ENCODE measurements around the gene DUOXA1. TPM values are rescaled to one million over a fixed set of nuclear protein-coding genes. Genes with fewer than 3 reads are reported as not detected.
"Not testable (repeated sequence)": the region's sequence is repeated elsewhere in the genome, so short reads cannot be mapped to it uniquely, and the experiment has no call there.

The DUOXA1 gene
- total and polyA plus RNA-seq, 2 donors = 12.1 to 12.3 TPM

- H3K36me3 ChIP-seq (ENCODE audit: insufficient read depth); H3K4me1 ChIP-seq (ENCODE audit: insufficient read depth); H3K27ac ChIP-seq (ENCODE audit: low read depth); H3K4me3 ChIP-seq (ENCODE audit: low read depth, low read length); DNase-seq (ENCODE audit: extremely low spot score): not testable (repeated sequence)
These were observed 56.1 kb downstream of the DUOXA1 start for GRCh38 chr15:45073602-45074001.

- peak overlapping the region; percentile 38 for H3K27ac ChIP-seq (ENCODE audit: low read depth)
- not testable (repeated sequence) for H3K4me1 ChIP-seq (ENCODE audit: insufficient read depth); DNase-seq (ENCODE audit: extremely low spot score); H3K36me3 ChIP-seq (ENCODE audit: insufficient read depth); H3K4me3 ChIP-seq (ENCODE audit: low read depth, low read length)
- 87% methylated on average over 5 of the region's 6 CpGs for WGBS
These were observed 59.7 kb downstream of the DUOXA1 start for GRCh38 chr15:45069942-45070360.

Other genes starting within 250 kb of the DUOXA1 start
- gene TERB2, start 173.2 kb downstream of the DUOXA1 start, total RNA-seq = not detected
- not detected for gene TERB2, start 173.2 kb downstream of the DUOXA1 start, polyA plus RNA-seq
- 6.8 TPM for gene SORD, start 106.7 kb downstream of the DUOXA1 start, total RNA-seq
- gene SORD, start 106.7 kb downstream of the DUOXA1 start, polyA plus RNA-seq = 11.6 TPM
- 1.5 TPM for gene DUOX2, start 15.7 kb downstream of the DUOXA1 start, total RNA-seq
- gene DUOX2, start 15.7 kb downstream of the DUOXA1 start, polyA plus RNA-seq = 2.4 TPM
- gene DUOXA2, start 15.6 kb downstream of the DUOXA1 start, total RNA-seq = 0.42 TPM
- gene DUOXA2, start 15.6 kb downstream of the DUOXA1 start, polyA plus RNA-seq = 0.52 TPM
- gene DUOX1, start 115 bp upstream of the DUOXA1 start, total RNA-seq = 10.3 TPM
- gene DUOX1, start 115 bp upstream of the DUOXA1 start, polyA plus RNA-seq = 7.1 TPM
- gene SHF, start 58.1 kb upstream of the DUOXA1 start, total RNA-seq = 11.4 TPM
- gene SHF, start 58.1 kb upstream of the DUOXA1 start, polyA plus RNA-seq = 13.4 TPM
- not detected for gene SLC28A2, start 122.4 kb upstream of the DUOXA1 start, total RNA-seq
- not detected for gene SLC28A2, start 122.4 kb upstream of the DUOXA1 start, polyA plus RNA-seq
- 83.8 TPM for gene GATM, start 248.7 kb upstream of the DUOXA1 start, total RNA-seq
- 21.8 TPM for gene GATM, start 248.7 kb upstream of the DUOXA1 start, polyA plus RNA-seq